HG03342 (cell line): Measurements from ENCODE around the gene PPP1CA.

Experiments used
- ATAC-seq: cut with Tn5 transposase; IDR thresholded peaks from one replicate; pipeline ENCODE4 v1.9.1; 2021; ENCODE audit warnings: mild to moderate bottlenecking, moderate library complexity; ENCODE audit not compliant: unreplicated experiment

The PPP1CA gene

DNA sequence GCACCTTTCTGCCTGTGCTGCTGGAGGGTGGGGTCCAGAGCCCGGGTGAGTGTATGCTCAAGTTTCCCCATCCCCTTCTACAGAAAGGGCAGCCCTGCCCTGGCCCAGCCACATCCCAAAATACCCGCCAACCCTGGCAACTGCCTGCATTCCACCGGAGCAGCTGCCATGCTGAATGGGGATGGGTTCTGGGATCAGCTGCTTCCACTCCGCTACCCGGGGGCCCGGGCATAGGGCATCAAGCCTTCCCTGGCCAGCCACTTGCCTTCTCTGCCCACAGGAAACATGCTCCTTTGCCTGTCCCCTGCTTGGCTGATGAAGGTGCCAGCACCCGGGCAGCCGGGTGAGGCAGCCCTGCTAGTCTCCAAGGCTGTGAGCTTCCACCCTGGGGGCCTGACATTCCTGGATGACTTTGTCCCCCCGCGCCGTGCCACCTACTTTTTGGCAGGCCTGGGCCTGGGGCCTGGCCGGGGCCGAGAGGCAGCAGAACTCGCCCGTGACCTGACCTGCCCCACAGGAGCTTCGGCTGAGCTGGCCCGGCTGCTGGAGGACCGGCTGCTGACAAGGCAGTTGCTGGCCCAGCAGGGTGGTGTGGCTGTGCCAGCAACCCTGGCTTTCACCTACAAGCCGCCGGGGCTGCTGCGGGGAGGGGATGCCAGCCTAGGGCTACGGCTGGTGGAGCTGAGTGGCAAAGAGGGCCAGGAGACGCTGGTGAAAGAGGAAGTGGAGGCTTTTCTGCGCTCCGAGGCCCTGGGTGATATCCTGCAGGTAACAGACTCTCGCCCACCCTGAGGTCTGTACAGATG, 17.0 kb upstream of the PPP1CA start:
- ATAC-seq = no peak

DNA sequence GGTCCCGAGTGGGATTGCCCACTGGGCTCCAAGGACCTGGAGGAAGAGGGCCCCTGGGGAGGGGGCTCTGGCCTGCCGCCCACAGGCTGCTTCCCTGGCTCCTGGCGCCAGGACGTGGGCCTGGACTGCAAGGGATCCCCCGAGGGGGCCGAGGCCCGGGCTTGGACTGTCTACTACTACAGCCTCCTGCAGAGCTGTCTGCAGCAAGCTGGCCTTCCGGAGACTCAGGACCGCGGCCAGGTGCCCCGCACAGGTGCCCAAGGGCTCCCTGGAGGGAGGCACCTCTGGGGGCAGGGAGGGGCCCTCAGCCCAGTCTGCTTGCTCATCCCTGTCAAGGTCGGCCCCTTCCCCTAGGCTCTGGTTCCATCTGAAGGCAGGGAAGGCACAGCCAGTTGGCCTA, 15.8 kb upstream of the PPP1CA start:
- ATAC-seq = no peak

DNA sequence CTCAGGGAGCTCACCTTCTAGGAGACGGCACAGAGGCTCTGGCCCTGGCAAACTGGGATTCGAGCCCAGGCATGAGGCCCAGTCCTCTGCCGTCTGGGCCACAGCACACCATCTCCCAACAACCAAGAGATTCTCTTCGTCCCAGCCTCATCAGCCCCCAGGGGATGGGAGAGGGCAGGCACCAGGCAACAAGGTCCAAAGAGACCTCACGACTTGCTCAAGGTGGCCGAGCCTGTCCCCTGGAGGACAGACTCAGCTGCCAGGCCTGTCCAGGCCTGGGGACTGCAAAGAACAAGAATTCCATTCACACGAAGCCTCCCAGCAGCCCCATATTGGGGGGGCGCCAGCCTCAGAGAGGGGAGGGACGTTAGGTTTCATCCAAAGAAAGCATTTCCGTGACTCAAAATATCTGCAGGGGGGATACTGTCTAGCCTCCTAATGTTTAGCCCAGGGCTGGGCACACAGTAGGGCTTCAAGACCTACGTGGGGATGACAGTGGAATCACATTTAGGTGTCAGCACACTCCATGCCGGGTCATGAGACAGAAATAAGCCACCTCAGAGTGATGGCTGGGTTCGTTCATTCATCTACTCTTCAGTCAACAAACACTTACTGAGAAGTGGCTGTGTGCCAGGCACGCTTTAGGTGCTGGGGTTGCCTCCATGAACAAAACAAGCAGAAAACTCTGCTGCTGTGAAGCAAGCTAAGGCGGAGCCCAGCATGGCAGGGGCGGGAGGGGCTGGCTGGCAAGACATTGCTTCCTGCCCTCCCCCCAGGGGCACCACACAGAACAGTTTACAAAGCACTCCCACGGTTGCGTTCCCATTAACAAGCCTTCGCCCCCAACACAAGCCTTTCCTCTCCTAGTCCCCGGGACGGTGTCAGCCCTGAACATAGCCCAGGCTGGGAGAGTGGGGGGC, 15.0 kb upstream of the PPP1CA start:
- ATAC-seq = no peak

DNA sequence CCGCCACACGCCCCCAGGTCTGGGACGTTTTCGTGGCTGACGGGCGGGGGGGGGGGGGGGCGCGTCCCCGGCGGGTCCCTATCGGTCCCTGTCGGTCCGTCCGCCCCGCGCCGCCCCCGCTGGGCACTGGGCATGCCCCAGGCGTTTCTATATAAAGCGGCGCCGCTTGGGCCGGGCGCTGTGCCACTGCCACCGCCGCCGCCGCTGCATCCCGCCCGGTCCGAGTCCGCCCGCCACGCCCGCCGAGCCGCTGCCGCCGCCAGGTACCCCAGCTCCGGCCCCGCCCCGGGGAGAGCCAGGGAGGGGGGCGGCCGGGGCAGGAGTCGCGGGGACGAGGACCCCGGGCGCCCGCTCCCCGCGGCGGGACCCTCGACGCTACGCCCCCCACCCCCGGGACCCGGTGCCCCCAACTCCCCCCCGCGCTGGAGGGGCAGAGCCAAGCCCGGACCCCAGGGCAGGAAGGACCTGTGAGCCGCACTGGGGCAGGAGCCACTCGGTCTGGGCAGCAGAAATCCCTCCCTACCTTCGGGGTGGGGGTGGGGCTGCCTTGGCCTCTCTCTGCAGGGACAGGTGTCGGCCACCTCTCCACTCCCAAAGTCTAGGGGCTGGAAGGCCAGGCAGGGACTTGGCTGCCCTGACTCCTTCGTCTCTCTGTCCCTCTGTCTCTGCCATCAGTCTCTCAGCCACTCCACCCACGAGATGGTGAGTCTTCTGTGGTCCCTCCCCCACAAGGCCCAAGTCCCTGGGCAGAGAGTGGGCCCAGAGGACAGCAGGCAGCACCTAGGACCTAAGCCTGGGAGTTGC, 14.0 kb upstream of the PPP1CA start, which contains the start of gene CARNS1:
Gene CARNS1, plus strand, starts transcription at position 178 of the 804 bp plus-strand sequence. Its CDS starts 522 bp downstream, at position 700.
- ATAC-seq = no peak

DNA sequence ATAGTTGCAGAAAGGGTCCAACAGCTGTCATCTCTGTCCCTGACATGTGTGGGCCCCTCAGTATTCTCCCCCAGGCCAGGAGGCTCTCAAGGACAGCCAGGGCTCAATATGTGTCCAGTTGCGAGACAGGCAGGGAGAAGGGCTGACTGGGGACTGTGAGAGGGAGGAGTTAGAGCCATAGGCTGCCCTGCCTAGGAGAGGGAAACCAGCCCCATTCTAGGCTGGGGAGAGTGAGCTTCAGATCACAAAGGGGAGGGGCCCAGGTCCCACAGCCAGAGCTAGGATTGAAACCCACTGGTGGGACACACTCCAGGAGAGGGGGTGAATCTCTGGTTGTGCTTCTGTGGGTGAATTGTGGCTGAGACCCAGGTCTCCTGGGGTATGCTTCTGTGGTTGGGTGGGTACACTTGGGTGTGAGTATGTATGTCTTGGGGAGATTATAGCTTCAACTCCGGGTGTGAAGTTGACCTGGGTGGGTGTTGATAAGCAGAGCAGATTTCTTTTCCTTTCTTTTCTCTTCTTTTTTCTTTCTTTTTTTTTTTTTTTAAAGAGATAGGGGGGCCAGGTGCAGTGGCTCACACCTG, 11.7 kb upstream of the PPP1CA start:
- ATAC-seq = no peak

DNA sequence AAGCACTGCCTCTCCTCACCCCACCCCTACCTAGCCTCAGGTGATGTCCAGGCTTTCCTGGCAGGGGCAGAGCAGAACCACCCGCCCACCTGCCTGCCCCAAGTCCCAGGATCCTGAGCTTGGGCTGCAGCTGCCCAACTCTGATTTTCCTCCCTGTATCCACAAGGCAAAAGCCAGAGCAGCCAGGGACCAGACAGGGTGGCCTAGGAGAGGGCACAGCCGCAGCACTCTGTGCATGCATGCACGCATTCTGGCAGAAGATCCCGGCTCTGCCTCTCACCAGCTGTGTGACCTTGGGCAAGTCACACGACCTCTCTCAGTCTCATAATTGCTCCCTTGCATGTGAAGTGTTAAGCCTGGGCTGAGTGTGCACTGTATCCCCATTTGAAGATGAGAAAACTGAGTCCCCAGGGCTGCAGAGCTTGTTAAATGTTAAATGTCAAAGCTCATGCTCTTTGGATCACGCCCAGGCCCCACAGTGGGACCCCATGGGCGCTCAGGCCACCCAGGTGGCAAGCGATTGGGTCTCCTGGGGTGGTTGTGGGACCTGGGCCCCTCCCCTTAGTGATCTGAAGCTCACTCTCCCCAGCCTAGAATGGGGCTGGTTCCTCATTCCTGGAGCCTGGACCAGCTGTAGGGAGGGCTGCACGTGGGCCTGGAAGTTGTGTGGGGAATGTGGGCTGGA, 11.0 kb upstream of the PPP1CA start:
- ATAC-seq = no peak

DNA sequence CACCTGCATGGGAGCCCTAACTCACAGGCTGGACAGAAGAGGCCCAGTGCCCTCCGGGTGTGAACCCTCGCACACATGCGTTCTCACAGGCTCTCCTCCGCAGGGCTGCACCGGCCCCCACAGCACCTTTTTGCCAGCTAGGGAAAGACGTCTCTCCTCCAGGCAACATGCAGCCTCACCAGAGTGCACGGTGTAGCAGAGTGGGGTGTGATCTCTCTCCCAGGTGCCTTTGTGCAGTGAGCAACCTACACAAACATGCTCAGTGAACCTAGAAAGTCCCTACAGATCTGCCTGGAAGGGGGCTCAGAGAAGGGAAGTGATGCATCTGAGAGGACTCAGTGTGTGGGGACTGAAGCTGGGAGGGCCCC, 10.1 kb upstream of the PPP1CA start:
- no peak for ATAC-seq

DNA sequence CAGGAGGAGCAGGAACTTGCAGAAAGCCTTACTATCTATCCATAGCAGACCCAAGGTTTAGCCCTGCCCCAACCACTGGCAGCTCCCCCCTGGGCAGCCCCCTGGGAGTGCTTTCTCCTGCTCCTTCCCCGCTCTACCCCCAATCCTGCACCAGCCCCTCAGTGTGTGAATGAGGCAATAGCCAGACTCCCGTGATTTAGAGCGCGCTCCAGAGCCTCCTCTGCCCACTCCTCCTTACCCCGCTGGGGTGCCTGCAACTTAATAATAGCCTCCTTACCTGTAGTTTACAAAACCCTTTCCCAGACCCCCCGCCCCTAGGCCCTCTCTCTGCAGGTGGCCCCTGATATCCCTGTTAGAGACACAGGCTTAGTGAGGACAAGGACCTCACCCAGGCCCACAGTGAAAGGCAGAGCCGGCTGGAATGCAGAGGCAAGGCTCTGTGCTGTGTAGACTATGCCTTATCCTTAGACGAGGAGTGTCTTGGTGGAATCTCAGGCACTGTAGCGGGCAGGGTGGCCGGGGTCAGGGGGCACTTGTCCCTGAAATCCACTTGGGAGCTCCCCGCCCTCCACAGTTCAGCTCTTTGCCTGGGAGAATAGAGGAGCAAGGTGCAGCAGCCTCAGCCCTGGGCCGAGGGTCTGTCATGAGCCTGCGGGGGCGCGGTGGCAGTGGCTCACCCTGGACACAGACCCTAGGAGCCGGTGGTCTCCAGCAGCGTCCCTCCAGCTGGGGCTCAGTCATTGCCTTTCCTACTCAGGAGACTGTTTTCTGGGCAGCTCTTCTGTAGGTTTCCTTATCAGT, 9.5 kb upstream of the PPP1CA start:
- ATAC-seq = no peak

DNA sequence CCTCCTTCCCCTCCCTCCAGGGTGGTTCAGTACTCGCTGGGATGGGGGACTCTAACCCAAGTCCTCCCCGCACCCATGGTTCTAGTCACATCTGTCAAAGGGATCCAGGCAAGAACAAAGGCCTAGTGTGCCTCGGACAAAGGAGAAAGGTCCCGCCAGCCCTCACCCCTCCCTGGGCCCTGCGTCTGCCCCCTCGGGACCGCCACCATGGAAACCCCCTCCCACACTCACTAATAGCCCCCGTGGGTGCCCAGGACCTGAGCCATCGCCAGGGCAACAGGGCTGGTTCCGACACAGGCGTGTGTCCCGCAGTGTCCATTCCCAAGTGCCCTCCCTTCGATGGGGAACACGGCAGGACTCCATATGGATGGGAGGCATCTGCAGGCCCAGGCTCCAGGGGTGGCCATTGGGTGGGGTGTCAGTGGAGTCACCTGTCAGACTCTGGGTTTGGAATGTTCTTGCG, 8.7 kb upstream of the PPP1CA start:
- ATAC-seq = no peak

DNA sequence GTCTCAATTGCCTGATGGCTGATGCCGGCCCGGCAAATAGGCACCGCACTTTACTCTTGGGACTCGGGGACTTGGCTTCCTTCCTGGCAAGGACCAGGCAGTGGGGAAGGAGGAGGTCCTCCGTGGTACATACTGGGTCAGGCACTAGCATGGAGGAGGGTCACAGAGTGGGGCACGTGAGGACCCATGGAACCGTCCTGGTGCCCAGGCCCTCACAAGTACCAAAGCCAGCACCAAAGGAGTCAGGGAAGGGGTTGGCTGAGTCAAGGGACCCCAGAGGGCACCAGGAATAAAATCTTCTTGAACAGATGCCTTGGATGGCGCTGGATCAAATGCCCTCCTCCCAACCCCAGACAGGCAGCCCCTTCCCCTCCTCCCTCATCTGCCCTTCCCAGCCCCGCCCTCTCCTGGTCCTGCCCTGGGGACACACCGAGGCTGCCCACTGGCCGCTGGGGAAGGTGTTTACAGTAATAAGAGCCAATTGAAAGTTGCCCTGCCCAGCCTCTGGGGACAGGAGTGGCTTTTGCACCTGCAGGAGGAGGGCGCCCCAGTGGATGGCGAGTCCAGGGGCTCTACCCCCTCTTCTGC, 8.2 kb upstream of the PPP1CA start:
- no peak for ATAC-seq

DNA sequence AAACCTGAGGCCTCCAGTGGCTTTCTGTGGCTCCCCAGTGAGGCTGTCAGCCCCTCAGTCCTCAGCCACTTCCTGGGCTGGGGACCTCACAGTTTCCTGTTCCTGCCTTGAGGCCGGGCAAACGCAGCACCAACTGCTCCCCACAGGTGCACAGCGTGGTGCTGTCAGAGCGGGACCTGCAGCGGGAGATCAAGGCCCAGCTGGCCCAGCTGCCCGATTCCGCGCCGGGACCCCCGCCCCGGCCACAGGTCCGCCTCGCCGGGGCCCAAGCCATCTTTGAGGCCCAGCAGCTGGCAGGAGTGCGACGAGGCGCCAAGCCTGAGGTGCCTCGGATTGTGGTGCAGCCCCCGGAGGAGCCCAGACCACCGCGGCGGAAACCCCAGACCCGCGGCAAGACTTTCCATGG, 7.6 kb upstream of the PPP1CA start:
- ATAC-seq = no peak

DNA sequence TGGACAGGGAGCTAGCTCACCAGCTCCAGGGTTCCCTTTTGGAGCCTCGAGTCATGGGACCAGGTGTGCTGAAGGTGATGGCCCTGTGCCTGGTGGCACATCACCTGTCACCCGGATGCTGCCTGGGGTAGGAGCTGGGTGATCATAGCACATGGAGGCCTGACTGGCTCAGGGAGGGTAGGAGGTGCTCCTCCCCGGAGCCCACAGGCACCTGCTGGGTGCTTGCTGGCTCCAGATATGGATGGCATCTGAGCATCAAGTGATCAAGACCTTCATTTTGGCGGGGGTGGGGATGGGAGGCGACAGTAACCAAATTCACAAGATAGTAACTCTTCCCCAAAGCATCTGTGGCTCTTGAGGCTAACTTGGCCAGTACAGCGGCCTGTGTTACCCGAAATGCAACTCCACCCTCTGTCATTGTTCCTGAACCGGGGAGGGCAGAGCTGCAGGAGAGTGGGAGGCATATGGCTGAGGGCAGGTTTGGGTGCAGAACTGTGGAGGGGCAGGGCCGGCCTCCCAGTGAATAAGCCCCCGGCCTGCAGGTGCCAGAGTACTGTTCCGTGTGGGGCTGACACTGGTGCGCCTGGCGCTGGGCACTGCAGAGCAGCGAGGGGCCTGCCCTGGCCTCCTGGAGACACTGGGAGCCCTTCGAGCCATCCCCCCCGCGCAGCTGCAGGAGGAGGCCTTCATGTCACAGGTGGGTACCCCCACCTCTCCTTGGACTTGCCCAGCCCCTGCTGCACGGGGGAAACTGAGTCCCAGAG, 7.0 kb upstream of the PPP1CA start:
- no peak for ATAC-seq

DNA sequence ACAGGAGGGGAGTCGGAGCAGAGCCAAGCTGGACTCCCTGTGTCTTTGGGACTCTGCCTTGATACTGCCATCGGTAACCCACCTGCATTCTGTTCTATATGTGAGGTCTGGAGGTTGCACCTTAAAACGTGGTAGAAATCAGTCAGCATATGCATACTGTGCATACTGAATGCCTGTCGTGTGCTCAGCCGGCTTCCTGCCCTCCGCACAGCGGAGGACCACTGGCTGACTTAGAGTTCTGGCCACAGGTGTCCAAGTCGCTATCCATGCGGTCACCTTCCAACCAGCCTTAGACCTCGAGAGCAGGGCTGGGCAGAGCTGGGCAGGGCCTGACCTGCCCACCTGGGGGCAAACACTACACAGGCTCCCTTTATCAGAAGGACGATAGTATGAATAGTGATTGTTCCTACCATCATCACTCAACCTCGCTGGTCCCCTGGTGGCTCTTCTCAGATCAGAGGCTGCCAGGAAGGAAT, 6.1 kb upstream of the PPP1CA start:
- no peak for ATAC-seq

DNA sequence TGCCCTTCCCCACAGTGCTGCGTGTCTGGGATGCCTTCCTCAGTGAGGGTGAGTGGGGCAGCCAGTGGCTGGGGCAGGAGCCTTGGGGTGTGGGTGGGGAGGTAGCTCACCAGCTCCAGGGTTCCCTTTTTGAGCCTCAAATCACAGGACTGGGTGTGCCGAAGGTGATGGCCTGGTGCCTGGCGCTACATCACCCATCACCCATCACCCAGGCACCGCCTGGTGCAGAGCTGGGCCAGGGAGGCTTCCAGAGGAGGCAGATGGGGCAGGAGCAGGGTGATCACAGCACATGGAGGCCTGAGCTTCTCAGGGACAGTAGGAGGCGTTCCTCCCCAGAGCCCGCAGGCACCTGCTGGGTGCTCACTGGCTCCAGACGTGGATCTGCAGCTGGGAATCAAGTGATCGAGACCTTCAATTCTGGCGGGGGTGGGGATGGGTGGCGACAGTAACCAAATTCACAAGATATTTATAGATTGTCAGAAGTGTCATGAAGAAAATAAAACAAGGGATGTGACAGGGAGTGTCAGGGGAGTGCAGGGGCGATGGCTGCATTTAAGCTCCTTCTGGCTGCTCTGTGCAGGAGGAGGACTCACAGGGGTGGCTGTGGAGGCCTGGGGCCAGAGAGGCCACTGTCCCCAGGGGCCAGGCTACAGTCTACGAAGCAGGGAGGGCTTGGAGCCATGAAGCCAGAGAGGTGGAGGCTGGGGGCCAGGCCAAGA, 5.5 kb upstream of the PPP1CA start:
- no peak for ATAC-seq

DNA sequence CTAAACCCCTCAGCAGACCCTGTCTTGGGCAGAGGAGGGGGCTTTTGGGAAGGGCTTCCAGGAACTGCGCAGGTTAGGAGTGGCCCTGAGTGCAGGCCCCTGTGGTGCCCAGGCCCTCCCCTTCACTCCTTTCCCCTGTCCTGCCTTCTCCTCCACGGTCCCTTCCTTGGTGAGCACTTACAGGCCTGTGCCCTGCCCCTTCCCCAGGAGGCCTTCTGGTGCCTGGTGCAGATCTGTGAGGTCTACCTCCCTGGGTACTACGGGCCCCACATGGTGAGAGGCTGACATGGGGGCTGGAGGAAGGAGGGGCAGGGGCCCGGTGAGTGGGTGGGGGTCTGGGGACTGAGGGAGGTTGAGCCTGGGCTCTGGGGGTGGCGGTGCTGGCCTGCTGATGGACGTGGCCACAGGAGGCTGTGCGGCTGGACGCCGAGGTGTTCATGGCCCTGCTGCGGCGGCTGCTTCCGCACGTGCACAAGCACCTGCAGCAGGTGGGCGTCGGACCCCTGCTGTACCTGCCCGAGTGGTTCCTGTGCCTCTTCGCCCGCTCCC, 4.8 kb upstream of the PPP1CA start:
- no peak for ATAC-seq

DNA sequence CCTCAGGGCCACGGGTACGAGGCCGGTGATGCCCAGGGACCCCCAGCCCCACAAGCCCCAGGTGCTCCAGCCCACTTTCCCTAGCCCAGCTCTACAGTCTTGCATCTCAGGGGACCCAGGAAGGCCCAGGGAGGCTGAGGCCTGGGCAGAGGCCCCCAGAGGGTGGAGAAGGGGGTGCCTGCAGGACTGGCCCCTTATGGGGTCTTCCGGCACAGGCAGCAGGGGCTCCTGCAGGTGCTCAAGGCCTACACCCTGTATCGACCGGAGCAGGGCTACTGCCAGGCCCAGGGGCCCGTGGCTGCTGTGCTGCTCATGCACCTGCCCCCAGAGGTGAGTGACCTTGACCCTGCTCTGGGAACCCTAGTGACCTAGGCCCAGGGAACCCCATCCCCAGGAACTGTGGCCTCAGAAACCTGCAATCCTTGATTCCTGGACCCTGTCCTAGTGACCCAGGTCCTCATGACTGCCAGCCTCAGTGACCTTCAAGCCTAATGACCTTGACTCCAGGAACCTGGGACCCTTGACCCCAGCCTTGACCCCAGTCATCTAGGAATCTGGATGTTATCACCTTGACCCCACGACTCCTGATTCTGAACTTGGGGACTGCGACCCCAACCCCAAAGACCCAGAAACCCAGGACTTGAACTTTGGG, 4.2 kb upstream of the PPP1CA start:
- ATAC-seq = no peak

DNA sequence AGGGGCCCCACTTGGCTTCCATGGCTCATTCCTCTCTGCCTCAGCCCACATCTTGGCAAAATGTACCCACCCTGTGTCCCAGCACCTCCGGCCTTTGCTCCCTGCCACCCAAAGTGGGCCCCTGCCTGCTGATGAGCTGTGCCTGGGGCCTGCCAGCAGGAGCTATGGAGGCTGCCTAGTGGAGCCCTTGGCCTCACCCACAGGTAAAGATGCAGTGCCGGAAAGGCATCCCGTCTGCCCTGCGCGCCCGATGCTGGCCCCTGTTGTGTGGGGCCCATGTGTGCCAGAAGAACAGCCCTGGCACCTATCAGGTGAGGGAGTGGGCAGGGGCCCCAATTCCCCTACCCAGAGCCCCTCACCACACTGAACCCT, 3.5 kb upstream of the PPP1CA start:
- no peak for ATAC-seq
